Hematopoietic multipotent progenitor cell treated with erythropoietin and hydrocortisone succinate and interleukin-3 and kit ligand, for 4 days (in vitro differentiated cells): Measurements from ENCODE around the gene EGLN2.
A peak's percentile ranks its signal among the peaks of the same experiment; 100 is the strongest.
"Not testable (repeated sequence)": the region's sequence is repeated elsewhere in the genome, so short reads cannot be mapped to it uniquely, and the experiment has no call there.

Experiments used
- DNase-seq: peaks from one replicate; pipeline ENCODE4 v3.0.0-alpha.2; 2015

The EGLN2 gene

GRCh38 chr19:40819479-40820234 lies 20.7 kb downstream of the EGLN2 start:
- peak; percentile 71 for DNase-seq

- DNase-seq, result no peak
Measured at GRCh38 chr19:40822161-40822560, 23.2 kb downstream of the EGLN2 start.

- peak; percentile 97 for DNase-seq
Measured at GRCh38 chr19:40822704-40823553, 23.9 kb downstream of the EGLN2 start.

GRCh38 chr19:40824916-40825315 lies 25.9 kb downstream of the EGLN2 start:
- DNase-seq, result not testable (repeated sequence)

- not testable (repeated sequence) for DNase-seq
Measured at GRCh38 chr19:40825460-40826095, 26.6 kb downstream of the EGLN2 start.

GRCh38 chr19:40826312-40826698 lies 27.3 kb downstream of the EGLN2 start:
- DNase-seq, result not testable (repeated sequence)

- DNase-seq, result peak; percentile 91
Measured at GRCh38 chr19:40826699-40827385, 27.9 kb downstream of the EGLN2 start.

GRCh38 chr19:40827386-40828247 lies 28.6 kb downstream of the EGLN2 start:
- peak; percentile 41 for DNase-seq

GRCh38 chr19:40829205-40829604 lies 30.2 kb downstream of the EGLN2 start:
- DNase-seq, result no peak

GRCh38 chr19:40830741-40831140 lies 31.8 kb downstream of the EGLN2 start:
- not testable (repeated sequence) for DNase-seq

- DNase-seq, result peak; percentile 62
Measured at GRCh38 chr19:40831502-40832430, 32.8 kb downstream of the EGLN2 start.

GRCh38 chr19:40832431-40832790 lies 33.4 kb downstream of the EGLN2 start:
- DNase-seq, result not testable (repeated sequence)

- peak; percentile 80 for DNase-seq
Measured at GRCh38 chr19:40833728-40834533, 34.9 kb downstream of the EGLN2 start.

GRCh38 chr19:40836754-40837429 lies 37.9 kb downstream of the EGLN2 start:
- DNase-seq, result no peak

GRCh38 chr19:40838477-40838876 lies 39.5 kb downstream of the EGLN2 start:
- DNase-seq, result not testable (repeated sequence)

GRCh38 chr19:40842012-40842411 lies 43.0 kb downstream of the EGLN2 start:
- not testable (repeated sequence) for DNase-seq

GRCh38 chr19:40842997-40843652 lies 44.1 kb downstream of the EGLN2 start:
- DNase-seq, result not testable (repeated sequence)

GRCh38 chr19:40843653-40844052 lies 44.7 kb downstream of the EGLN2 start:
- peak; percentile 65 for DNase-seq

GRCh38 chr19:40846722-40847121 lies 47.7 kb downstream of the EGLN2 start:
- DNase-seq, result not testable (repeated sequence)
